Activated CD4-positive, alpha-beta T cell treated with anti-CD3 and anti-CD28 coated beads, Interleukin-2, amount 50 U/mL, for 1 hour (primary cell): ENCODE data around the gene PARP15.
"Not testable (repeated sequence)": the region's sequence is repeated elsewhere in the genome, so short reads cannot be mapped to it uniquely, and the experiment has no call there.

ENCODE experiments used
- DNase-seq: peaks from one replicate; pipeline ENCODE4 v3.0.0-alpha.2; 2020

Gene PARP15

DNA sequence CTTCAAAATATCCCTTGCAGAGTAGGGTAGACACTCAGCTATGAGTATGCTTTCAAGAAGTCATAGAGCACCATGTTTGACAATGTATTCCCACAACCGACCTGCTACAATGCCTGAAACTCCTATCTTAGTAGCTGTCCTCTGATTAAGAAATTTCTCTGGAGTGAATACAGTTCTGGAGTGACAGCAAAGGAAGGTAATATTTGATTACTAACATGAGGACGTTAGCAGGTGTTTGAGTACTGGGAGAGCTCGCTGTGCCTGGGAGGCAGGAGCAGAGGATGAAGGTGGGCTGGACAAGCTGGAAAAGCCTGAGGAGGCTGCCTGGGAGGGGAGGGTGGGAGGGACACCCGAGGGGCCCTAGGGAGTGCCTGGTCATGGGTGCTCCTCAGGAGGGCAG is 42.9 kb downstream of the PARP15 start:
- DNase-seq, result no peak

DNA sequence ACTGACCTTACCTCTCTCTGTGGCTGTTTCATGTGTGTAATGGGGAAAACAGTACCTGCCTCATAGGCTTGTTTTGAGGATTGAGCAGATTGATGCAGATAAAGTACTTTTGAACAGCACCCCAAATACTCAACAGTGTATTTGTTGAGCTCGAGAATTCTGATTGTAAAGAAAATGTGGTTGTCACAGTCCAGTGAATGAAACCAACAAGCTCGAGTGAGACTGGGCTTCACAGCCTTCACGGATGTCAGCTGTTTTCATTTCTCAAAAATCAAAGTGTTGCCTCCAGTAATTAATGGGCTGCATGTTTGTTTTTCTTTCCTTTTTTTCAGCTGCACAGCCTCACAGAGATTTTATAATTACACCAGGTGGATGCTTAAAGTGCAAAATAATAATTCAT is 43.7 kb downstream of the PARP15 start:
- DNase-seq, result no peak

DNA sequence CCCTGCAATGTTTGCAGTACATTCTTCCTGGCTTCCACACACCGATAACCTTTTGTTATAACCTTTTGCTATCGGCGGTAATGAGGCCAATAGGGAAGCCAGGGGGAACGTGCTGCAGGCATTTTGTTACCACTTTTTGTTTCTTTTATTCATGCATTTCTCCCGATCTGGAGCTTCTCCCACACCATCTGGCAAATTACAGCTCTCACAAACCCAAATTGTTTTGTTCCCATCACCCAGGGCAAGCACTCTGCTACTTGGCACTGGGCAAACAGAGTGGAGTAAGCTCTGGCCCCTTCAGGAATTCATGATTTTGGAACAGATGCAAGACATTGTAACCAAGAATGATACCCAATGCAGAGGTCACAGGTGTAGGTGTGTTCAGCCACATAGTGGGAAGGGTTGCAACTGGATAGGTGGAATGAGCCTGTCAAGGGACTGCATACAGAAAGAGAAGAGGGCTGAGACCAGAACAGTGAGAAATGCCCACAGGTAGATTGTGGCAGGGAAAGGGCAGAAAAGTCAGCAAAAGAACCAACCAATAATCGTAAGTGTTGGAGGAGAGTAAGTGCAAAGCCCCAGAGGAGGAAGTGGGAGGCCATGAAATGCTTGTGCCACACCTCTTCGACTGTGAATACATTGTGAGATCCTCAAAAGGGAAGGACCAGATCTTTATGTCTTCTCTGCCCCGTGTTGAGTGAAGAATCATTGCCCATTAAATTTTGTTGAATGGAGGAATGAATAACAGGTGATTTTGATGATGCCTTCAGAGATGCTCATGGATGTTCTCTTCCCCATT is 45.8 kb downstream of the PARP15 start:
- no peak for DNase-seq

DNA sequence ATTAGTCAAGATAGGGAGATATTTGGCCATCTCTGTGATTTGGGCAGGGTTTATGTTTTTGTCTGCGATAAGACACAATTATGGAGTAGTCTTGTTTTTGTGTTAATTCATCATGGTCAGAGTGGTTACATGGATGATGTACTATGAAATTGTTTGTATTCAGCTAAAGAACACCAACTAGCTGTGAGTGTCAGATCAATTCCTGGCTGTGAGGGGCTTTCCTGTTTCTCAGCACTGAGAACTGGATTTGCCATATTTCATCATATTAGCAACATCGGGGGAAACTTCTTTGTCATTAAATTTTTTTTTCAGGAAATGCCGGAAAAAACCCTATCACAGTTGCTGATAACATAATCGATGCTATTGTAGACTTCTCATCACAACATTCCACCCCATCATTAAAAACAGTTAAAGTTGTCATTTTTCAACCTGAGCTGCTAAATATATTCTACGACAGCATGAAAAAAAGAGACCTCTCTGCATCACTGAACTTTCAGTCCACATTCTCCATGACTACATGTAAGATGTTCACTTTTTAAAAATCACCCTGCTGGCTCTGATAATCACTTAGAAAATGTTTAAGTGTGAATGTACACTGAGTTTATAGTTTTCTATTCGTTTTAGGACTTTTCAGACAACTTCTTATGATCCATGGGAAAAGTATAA is 49.2 kb downstream of the PARP15 start:
- DNase-seq, result no peak

DNA sequence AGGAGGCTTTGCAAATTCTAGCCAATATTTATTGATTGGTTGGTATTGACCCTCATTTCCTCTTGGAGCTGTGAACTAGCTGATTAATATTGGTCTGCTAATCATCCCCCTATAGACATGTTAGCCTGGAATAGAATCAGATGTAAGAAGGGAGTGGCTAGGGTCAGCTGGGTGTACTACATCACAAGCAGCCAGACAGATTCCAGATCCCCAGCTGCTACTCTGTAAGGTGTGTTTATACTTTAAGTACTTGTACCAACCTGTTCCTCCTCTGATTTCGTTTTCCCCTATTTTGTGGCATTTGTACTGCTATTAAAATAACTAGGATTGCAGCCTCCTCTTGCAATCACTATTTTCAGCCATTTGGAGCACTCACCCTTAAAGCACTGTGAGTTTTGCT is 49.9 kb downstream of the PARP15 start:
- no peak for DNase-seq

DNA sequence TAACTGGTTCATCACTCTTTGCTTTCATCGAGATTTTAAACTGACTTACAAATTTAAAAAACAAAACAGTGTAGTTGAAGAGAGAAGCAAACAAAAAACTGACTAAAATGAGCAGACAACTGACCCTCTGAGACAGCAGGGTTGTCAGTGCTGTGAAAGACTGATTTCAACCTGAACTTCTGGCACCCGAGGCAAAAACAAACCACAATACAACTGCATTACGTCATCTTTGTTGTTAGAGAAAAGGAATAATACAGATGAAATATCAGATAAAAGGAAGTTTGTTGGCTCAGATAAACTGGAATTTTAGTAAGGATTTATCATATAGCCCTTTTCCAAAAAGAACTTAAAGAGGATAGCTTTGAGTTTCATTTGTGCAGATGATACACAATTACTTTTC is 51.1 kb downstream of the PARP15 start:
- no peak for DNase-seq

DNA sequence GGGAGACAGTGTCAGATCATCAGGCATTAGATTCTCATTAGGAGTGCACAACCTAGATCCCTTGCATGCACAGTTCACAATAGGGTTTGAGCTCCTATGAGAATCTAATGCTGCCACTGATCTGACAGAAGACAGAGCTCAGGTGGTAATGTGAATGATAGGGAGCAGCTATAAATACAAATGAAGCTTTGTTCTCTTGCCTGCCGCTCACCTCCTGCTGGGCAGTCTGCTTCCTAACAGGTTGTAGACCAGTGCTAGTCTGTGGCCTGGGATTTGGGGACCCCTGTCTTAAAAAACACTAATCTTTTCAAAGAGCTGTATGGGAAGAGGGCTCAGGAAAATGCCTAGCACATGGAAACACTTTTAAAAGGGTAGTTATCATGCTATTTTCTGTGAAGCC is 52.3 kb downstream of the PARP15 start:
- DNase-seq, result no peak

DNA sequence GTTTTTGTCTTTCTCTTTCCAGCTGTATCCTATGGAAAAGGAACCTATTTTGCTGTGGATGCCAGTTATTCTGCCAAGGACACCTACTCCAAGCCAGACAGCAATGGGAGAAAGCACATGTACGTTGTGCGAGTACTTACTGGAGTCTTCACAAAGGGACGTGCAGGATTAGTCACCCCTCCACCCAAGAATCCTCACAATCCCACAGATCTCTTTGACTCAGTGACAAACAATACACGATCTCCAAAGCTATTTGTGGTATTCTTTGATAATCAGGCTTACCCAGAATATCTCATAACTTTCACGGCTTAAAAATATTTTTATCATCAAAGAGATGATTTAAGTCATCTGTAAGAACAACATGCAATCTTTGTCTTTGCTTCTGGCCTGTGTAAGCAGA is 58.3 kb downstream of the PARP15 start:
- DNase-seq, result no peak

DNA sequence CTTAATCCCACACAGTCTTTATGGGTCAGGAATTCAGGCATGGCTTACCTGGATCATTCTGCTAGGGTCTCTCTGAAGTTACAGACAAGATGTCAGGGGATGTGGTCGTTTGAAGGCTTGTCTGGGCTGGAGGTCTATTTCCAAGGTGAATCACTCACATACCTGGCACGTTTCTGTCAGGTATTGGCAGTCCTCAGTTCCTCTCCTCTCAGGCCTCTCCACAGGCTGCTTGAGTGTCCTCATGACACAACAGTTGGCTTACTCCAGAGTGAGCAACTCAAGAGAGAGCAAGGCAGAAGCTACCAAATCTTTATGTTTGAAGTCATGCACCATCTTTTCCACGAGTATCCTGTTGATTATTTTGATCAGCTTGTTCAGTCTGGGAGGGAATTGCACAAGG is 59.2 kb downstream of the PARP15 start:
- DNase-seq, result no peak

DNA sequence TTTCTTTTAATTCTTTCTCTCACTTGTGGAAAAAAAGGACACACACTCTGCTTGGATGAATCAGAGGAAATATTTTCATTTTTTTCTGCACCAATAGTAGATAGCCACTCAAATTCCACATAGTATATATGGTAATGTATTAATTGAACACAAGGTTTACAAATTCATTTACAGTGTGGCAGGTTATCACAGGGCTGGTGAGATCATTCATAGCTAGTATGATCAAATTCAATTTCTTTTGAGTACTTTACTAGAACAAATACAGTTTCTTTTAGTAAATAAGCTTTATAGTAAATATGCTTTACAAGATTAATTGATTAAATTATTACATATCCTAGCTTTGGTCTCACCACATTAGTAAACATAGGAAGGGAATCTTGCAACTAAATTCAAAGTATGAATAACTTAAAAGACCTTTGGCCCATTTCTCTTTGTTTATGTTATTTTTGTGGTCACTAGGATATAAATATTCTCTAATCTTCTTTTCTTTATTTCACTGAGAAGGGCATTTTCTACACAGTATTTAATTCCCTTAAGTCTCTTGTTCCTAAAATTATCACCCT is 63.1 kb downstream of the PARP15 start:
- no peak for DNase-seq

DNA sequence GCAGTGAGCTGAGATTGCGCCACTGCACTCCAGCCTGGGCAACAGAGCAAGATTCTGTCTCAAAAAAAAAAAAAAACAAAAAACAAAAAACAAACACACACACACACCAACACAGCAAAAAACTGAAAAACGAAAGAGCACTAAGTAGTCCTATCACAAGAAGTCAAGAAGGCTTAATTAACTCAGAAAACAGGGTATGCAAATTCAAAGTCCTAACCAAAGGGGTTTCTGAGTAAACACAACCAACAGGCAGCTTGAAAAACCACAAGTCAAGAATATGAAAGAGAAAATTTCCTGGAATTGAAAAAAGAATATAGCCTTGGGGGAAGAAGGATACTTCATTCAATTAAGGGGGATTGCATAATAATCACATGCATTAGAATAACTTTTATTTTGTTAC is 65.5 kb downstream of the PARP15 start:
- DNase-seq, result no peak

DNA sequence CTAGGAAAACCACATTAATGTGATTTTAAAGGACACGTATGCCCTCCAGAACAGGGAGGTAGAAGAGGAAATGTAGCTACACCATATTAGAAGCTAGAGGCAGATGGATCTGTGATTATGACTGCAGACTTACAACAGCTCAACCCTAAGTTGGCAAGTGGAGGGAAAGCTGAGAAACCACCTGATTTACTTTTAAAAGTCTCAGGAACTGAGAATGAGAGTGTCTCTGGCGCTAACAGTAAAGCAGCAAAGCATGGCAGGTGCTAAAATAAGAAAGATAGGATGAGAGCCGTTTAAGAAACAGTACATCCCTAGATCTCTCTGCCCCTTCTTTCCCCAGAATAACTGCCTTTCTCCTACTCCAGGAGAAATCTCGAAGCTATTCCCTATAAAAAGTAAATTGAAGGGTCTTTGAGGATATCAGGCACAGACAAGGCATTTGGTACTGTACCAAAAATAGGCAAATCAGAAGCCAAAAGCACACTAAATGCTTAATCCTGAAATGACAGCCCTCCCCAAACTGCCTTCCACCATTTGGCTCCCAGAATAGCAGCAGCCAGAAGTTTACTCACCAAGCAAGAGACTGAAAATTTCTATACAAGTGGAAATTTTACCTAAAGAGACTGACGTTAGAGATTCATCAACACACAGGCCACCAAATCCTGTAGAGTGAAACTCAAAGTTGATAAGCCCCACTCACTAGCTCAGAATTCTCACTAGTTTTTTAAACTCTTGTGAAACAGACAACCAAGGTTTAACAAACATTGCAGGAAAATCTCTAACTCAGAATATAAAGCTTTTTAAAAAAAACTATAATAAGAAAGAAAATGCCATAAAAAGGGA is 68.9 kb downstream of the PARP15 start:
- no peak for DNase-seq

DNA sequence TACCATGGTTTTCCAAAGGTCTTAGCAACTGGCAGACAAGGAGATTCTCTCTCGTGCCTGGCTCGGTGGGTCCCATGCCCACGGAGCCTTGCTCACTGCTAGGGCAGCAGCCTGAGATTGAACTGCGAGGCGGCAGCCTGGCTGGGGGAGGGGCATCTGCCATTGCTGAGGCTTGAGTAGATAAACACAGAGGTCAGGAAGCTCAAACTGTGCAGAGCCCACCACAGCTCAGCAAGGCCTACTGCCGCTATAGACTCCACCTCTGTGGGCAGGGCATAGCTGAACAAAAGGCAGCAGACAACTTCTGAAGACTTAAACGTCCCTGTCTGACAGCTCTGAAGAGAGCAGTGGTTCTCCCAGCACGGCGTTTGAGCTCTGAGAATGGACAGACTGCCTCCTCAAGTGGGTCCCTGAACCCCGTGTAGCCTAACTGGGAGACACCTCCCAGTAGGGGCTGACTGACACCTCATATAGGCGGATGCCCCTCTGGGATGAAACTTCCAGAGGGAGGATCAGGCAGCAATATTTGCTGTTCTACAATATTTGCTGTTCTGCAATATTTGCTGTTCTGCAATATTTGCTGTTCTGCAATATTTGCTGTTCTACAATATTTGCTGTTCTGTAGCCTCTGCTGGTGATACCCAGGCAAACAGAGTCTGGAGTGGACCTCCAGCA is 73.9 kb downstream of the PARP15 start:
- DNase-seq, result not testable (repeated sequence)

DNA sequence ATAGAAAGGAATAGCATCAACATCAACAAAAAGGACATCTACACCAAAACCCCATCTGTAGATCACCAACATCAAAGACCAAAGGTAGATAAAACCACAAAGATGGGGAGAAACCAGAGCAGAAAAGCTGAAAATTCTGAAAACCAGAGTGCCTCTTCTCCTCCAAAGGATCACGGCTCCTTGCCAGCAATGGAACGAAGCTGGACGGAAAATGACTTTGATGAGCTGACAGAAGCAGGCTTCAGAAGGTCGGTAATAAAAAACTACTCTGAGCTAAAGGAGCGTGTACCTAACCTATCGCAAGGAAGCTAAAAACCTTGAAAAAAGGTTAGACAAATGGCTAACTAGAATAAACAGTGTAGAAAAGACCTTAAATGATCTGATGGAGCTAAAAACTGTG is 74.5 kb downstream of the PARP15 start:
- not testable (repeated sequence) for DNase-seq

DNA sequence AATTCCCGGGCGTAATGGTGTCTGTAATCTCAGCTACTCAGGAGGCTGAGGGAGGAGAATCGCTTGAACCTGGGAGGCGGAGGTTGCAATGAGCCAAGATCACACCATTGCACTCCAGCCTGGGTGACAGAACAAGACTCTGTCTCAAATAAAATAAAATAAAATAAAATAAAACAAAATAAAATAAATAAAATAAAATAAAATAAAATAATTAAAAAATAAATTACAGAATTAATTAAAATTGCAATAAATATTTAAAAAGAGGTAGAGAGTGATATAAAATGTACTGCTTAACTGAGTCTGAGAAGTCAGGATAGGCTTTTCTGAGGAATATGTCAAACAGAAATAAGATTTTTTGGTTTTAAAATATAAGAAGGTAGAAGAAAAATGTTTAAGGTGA is 80.9 kb downstream of the PARP15 start:
- not testable (repeated sequence) for DNase-seq

DNA sequence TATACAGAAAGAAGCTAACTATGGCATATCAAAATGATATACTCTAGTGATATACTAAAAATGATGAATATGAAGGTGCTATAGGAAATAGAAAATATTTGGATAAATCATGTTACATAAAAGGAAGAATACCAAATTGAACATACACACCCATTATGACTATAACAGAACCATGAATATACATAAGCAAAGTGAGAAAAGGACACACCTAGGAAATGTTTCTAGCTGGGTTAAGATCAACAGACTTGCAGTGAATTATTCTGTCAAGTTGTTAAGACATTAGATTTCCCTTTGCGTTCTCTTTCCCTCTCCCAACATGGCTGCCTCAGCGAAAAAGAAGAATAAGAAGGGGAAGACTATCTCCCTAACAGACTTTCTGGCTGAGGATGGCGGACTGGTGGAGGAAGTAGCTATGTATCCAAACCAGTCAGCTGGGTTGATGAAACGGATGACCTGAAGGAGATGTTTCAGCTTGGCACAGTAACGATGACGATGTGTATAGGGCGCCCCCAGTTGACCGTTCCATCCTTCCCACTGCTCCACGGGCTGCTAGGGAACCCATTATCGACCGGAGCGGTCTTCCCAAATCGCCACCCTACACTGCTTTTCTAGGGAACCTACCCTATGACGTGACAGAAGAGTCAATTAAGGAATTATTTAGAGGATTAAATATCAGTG is 83.0 kb downstream of the PARP15 start:
- no peak for DNase-seq

DNA sequence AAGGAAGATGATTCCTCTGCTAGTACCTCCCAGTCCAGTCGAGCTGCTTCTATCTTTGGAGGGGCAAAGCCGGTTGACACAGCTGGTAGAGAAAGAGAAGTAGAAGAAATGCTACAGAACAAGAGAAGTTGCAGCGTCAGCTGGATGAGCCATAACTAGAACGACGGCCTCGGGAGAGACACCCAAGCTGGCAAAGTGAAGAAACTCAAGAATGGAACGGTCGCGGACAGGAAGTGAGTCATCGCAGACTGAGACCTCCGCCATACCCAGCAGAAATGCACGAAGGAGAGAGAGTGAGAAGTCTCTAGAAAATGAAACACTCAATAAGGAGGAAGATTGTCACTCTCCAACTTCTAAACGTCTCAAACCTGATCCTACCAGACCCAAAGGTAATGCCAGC is 84.2 kb downstream of the PARP15 start:
- DNase-seq, result no peak

DNA sequence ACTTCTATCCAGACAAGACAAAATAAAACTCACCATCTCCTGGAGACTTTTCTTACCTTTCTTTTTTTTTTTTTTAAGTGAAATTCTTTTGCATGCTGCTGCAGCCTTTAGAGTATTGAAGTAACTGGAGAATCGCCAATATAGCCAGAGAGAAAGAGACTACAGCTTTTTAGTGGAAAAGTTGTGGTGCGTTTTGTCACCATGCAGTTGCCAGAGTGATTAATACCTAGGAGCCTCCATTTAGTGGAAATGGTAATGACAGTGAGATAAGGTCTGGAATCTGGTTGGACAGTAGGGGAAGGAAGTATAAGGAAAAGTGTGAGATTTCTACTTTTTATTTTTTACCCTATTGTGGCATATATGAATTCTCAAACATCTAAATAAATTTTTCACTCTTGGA is 85.1 kb downstream of the PARP15 start:
- DNase-seq, result no peak

DNA sequence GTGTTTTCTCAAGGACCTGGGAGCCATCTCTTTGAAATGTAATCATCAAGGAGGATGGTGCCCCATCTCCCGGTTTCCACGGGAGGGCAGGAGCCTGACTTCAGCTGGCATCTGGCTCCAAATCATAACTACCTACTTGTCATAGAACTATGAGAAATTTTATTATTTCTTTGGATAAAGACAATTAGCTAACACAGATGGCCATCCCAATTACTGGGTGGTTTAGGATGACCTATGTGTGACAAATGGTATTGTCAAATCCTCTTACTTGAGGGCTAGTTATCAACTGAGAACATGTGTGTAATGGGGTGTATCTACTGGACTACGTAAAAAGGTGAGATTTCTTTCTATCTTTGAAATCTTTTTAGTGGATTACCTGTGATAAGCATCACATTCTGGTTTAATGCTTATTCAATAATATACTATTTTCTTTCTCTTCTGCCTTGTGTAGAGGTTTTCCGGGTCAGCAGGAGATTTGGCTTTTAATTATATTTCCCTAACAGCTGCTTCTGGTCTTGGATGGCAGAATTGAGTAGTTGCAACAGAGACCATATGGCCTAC is 87.9 kb downstream of the PARP15 start:
- DNase-seq, result no peak

DNA sequence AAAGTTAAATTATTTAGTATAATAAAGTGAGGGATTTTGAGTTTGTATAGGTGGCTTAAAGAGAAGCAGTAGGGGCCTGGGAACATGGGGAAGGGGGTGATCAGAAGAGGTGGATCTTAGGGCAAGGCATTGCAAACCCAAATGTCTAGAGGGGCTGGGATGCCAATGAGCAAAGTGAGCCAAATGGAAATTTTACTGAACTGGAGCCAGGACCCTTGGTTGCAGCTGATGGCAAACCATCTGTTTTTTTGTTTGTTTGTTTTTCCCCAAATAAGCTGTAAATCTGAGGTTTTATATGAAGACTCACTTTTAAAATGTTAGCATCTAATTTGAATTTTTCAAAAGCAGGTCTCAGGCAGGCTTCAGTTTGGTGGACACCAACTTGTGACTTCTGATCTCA is 88.4 kb downstream of the PARP15 start:
- no peak for DNase-seq

DNA sequence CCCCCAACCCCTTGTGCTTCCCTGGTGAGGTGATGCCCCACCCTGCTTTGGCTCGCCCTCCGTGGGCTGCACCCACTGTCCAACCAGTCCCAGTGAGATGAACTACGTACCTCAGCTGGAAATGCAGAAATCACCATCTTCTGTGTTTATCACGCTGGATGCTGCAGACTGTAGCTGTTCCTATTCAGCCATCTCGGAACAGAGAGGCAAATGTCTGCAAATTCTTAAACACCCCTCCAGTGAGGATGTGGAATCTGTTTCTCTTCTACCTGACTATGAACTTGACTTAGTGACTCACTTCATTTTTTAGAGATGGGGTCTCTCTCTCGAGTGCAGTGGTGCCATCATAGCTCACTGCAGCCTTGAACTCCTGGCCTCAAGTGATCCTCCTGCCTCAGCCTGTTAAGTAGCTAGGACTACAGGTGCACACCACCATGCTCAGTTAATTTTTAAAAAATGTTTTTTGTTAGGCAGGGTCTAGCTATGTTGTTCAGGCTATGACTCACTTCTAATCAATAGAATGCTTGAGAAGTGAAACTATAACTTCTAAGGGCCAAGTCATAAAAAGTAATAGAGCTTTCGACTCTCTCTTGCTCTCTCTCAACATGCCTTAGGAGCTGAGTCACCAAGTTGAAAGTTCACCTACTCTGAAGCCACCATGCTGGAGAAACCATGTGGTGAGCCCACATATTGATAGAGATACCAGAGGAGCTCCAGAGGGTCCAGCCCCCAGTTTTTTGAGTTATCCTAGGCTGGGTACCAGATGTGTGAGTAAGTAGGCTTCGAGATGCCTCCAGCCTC is 91.7 kb downstream of the PARP15 start:
- DNase-seq, result no peak
